ENCODE data around the gene FADS2.

Gene FADS2

GRCh38 chr11:61847914-61848581 lies 19.9 kb downstream of the FADS2 start:
- no peak for DNase-seq

- DNase-seq: no peak
Observed at GRCh38 chr11:61848631-61849030, 20.5 kb downstream of the FADS2 start.

- no peak for DNase-seq
Observed at GRCh38 chr11:61850687-61851086, 22.6 kb downstream of the FADS2 start.

- no peak for DNase-seq
Observed at GRCh38 chr11:61851113-61851899, 23.2 kb downstream of the FADS2 start.

- no peak for DNase-seq
Observed at GRCh38 chr11:61851900-61852295, 23.8 kb downstream of the FADS2 start.

GRCh38 chr11:61853698-61854169 lies 25.6 kb downstream of the FADS2 start:
- DNase-seq: no peak

GRCh38 chr11:61854206-61854895 lies 26.3 kb downstream of the FADS2 start:
- no peak for DNase-seq

- DNase-seq: no peak
Observed at GRCh38 chr11:61854966-61855714, 27.0 kb downstream of the FADS2 start.

GRCh38 chr11:61855939-61856680 lies 28.0 kb downstream of the FADS2 start:
- no peak for DNase-seq

GRCh38 chr11:61860054-61860903 lies 32.2 kb downstream of the FADS2 start:
- peak; percentile 17 for DNase-seq

GRCh38 chr11:61861634-61862033 lies 33.5 kb downstream of the FADS2 start:
- DNase-seq: no peak

- no peak for DNase-seq
Observed at GRCh38 chr11:61862714-61863547, 34.8 kb downstream of the FADS2 start.

GRCh38 chr11:61863548-61864081 lies 35.5 kb downstream of the FADS2 start:
- DNase-seq: no peak

GRCh38 chr11:61864814-61865775 lies 37.0 kb downstream of the FADS2 start:
- no peak for DNase-seq

GRCh38 chr11:61866231-61866957 lies 38.3 kb downstream of the FADS2 start:
- DNase-seq: no peak

GRCh38 chr11:61866958-61867343 lies 38.9 kb downstream of the FADS2 start:
- DNase-seq: no peak

- no peak for DNase-seq
Observed at GRCh38 chr11:61868571-61869428, 40.7 kb downstream of the FADS2 start.
